Calu3 (cell line): ENCODE measurements around the gene MKLN1. TPM values are rescaled to one million over a fixed set of nuclear protein-coding genes. Genes with fewer than 3 reads are reported as not detected.

ENCODE experiments used
- BruUV-seq: library from RNA; stranded (reverse); fragments of 400-500 nt; replicated peaks from 2 replicates; lab custom pipeline; 2021; lab: Mats Ljungman, UMichigan
- CTCF ChIA-PET: fragments of 300-600 bp; sonication (Branson Sonifier 250); formaldehyde crosslinking; loops from one replicate; lab custom pipeline; 2022; ENCODE audit warnings: antibody characterized with exemption; lab: Charles Lee
- DNase-seq: peaks from one replicate; pipeline ENCODE4 v3.0.0; 2022
- H3K27ac Mint-ChIP-seq: one replicate; pipeline ENCODE4 v1.8.0; 2022; ENCODE audit warnings: mixed read lengths; ENCODE audit not compliant: unreplicated experiment
- H3K27me3 Mint-ChIP-seq: one replicate; pipeline ENCODE4 v1.8.0; 2022; ENCODE audit warnings: mixed read lengths; ENCODE audit not compliant: unreplicated experiment
- H3K36me3 Mint-ChIP-seq: one replicate; pipeline ENCODE4 v1.8.0; 2022; ENCODE audit warnings: mild to moderate bottlenecking, moderate library complexity, mixed read lengths; ENCODE audit not compliant: insufficient read depth, unreplicated experiment
- H3K4me1 Mint-ChIP-seq: one replicate; pipeline ENCODE4 v1.8.0; 2022; ENCODE audit warnings: mild to moderate bottlenecking, low read depth, mixed read lengths; ENCODE audit not compliant: unreplicated experiment
- H3K4me3 Mint-ChIP-seq: one replicate; pipeline ENCODE4 v1.8.0; 2022; ENCODE audit warnings: mild to moderate bottlenecking, low read depth, moderate library complexity, mixed read lengths; ENCODE audit not compliant: unreplicated experiment
- H3K9me3 Mint-ChIP-seq: one replicate; pipeline ENCODE4 v1.8.0; 2022; ENCODE audit warnings: low read depth, mixed read lengths; ENCODE audit not compliant: unreplicated experiment
- CTCF ChIP-seq: fragments of 200-600 bp; IDR thresholded peaks from one replicate; pipeline ENCODE4 v1.8.0; 2022; ENCODE audit warnings: antibody characterized with exemption; ENCODE audit not compliant: unreplicated experiment
- intact Hi-C: fragments of 100-400 bp; cut with micrococcal nuclease; formaldehyde crosslinking; loops from one replicate; pipeline ENCODE4 v1.10.0; 2022; ENCODE audit not compliant: unreplicated experiment
- total RNA-seq: library from RNA; stranded (reverse); gene quantifications from 2 replicates; pipeline ENCODE4 v1.2.3, GENCODE V29; 2022

The MKLN1 gene
- total RNA-seq, 1 experiment from 2014 or later, result 47.1 TPM

- CTCF ChIA-PET, result interaction anchor here (0.6 kb wide), 1 partner anchor 1059 kb away, joined by 9 read pairs; no protein-coding TSS in a partner anchor
- Mint-ChIP-seq H3K36me3 (peaks cover 31% of the 10 kb centered on the region), H3K27me3 (no peaks in the 10 kb centered on the region), H3K4me1 (no peaks in the 10 kb centered on the region), H3K4me3 (no peak overlapping the region), H3K27ac (no peak overlapping the region), H3K9me3 (no peaks in the 10 kb centered on the region)
- intact Hi-C loops, result no loop called here
- BruUV-seq, result no TSS peak
- no peak for DNase-seq
- TF ChIP-seq CTCF, result no peak
Observed at GRCh38 chr7:131505636-131506557, 178.2 kb downstream of the MKLN1 start.

- Mint-ChIP-seq H3K9me3 (no peaks in the 10 kb centered on the region), H3K36me3 (peaks cover 31% of the 10 kb centered on the region), H3K27ac (no peak overlapping the region), H3K27me3 (no peaks in the 10 kb centered on the region), H3K4me3 (no peak overlapping the region), H3K4me1 (no peaks in the 10 kb centered on the region)
- no peak for TF ChIP-seq CTCF
- BruUV-seq, result no TSS peak
- DNase-seq, result no peak
- CTCF ChIA-PET, result no interaction called here
- intact Hi-C loops, result no loop called here
Observed at GRCh38 chr7:131506597-131506996, 178.9 kb downstream of the MKLN1 start.

GRCh38 chr7:131507592-131508331 is 180.1 kb downstream of the MKLN1 start:
- no TSS peak for BruUV-seq
- TF ChIP-seq CTCF, result peak; percentile 80
- Mint-ChIP-seq H3K4me3 (no peak overlapping the region), H3K4me1 (peaks cover under 1% of the 10 kb centered on the region), H3K36me3 (peaks cover 20% of the 10 kb centered on the region), H3K9me3 (no peaks in the 10 kb centered on the region), H3K27me3 (no peaks in the 10 kb centered on the region), H3K27ac (no peak overlapping the region)
- peak; percentile 87 for DNase-seq
- intact Hi-C loops, result loop anchor here (1.0 kb wide), 1 partner anchor 147 kb away; no protein-coding TSS in a partner anchor
- CTCF ChIA-PET, result interaction anchor here (0.7 to 1.2 kb wide), 3 partner anchors 145 to 435 kb away, joined by 3 to 4 read pairs (median 3); no protein-coding TSS in a partner anchor

GRCh38 chr7:131508754-131509486 is 181.2 kb downstream of the MKLN1 start:
- no peak for DNase-seq
- Mint-ChIP-seq H3K36me3 (peaks cover 18% of the 10 kb centered on the region), H3K9me3 (no peaks in the 10 kb centered on the region), H3K4me3 (no peak overlapping the region), H3K27ac (no peak overlapping the region), H3K27me3 (no peaks in the 10 kb centered on the region), H3K4me1 (peaks cover 10% of the 10 kb centered on the region)
- no peak for TF ChIP-seq CTCF
- CTCF ChIA-PET, result interaction anchor here (0.6 to 1.2 kb wide), 3 partner anchors 54 to 146 kb away, joined by 3 to 4 read pairs (median 3); no protein-coding TSS in a partner anchor
- intact Hi-C loops, result loop anchor here (1.0 kb wide), 1 partner anchor 145 kb away; no protein-coding TSS in a partner anchor
- no TSS peak for BruUV-seq
